ENCODE measurements around the gene GDPD4. TPM values are rescaled to one million over a fixed set of nuclear protein-coding genes. Genes with fewer than 3 reads are reported as not detected.

Gene GDPD4
- total RNA-seq, 1 donor from 2014 or later: not detected

GRCh38 chr11:77173494-77173893, 128.0 kb downstream of the GDPD4 start:
- DNase-seq: no peak

GRCh38 chr11:77172666-77172982, 128.9 kb downstream of the GDPD4 start:
- no peak for DNase-seq

GRCh38 chr11:77171885-77172665, 129.4 kb downstream of the GDPD4 start:
- no peak for DNase-seq

GRCh38 chr11:77171254-77171653, 130.2 kb downstream of the GDPD4 start:
- DNase-seq: no peak

DNA sequence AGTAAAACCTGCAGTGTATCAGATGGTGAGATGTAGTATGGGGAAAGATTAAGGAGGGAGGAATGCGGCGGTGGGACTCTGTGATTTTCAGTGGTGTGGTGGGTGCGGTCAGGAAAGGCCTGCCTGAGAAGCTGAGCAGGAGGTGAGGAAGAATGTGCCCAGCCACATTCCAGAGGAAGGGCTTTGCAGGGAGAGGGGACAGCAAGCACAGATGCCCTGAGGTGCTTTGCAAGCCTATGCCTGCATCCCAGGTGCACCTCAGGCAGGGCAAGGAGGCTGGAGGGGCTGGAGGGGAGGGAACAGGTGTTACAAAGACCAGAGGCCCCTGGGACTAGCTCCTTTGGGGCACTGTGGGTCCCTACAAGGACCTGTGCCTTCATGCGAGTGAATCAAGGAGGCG, 131.4 kb downstream of the GDPD4 start:
- DNase-seq: no peak

DNA sequence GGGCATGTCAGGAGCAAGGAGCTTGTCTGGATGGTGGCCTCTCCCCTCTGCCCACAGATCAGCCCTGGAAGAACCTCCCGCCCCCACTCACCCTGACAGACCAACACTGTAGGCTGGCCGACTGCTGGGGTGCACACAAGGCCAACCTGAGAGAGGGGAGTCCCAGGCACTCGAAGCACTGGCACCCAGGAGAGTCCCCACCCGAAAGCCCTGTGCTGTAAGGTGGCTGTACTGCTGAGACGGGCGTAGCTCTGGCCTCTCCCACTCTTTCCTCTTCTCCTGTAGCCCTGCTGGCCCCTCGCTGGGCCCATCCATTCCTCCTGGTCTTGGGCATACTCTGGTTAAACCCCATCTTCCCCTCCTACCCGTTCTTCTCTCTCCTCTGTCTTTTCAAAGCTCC, 133.7 kb downstream of the GDPD4 start:
- no peak for DNase-seq

GRCh38 chr11:77167111-77167626, 134.3 kb downstream of the GDPD4 start:
- no peak for DNase-seq

Other genes with a start within 250 kb of the GDPD4 start
- 17.2 TPM for gene CAPN5, start 234.7 kb downstream of the GDPD4 start, total RNA-seq
- gene OMP, start 198.8 kb downstream of the GDPD4 start, total RNA-seq: not detected
- gene MYO7A, start 173.4 kb downstream of the GDPD4 start, total RNA-seq: 0.47 TPM
- gene PAK1, start 172.4 kb upstream of the GDPD4 start, total RNA-seq: 69.3 TPM